Measurements from ENCODE around the gene ANKRD18A.

- TF ChIP-seq POLR2AphosphoS5 (IDR thresholded peaks at IDR 0.05) (no peak), CTCF (IDR thresholded peaks at IDR 0.05) (no peak), POLR2A (IDR thresholded peaks at IDR 0.05) (no peak)
Observed at GRCh38 chr9:38650564-38650963, 30.2 kb upstream of the ANKRD18A start.
